Progenitor cell of endocrine pancreas (in vitro differentiated cells): ENCODE results near the gene FGD5. TPM values are rescaled to one million over a fixed set of nuclear protein-coding genes. Genes with fewer than 3 reads are reported as not detected.

ENCODE experiments used
- DNase-seq: peaks from one replicate; pipeline ENCODE4 v3.0.0; 2021; ENCODE audit warnings: low spot score; ENCODE audit not compliant: unreplicated experiment
- H3K27ac Mint-ChIP-seq: 2 replicates; pipeline ENCODE4 v1.8.0; 2021; ENCODE audit warnings: mild to moderate bottlenecking, moderate library complexity, mixed read lengths
- H3K27me3 Mint-ChIP-seq: 2 replicates; pipeline ENCODE4 v1.8.0; 2021; ENCODE audit warnings: mixed read lengths
- H3K36me3 Mint-ChIP-seq: 2 replicates; pipeline ENCODE4 v1.8.0; 2022; ENCODE audit warnings: mixed read lengths; ENCODE audit not compliant: insufficient read depth
- H3K4me1 Mint-ChIP-seq: 2 replicates; pipeline ENCODE4 v1.8.0; 2021; ENCODE audit warnings: low read depth, mixed read lengths
- H3K4me3 Mint-ChIP-seq: 2 replicates; pipeline ENCODE4 v1.8.0; 2021; ENCODE audit warnings: low read depth, mild to moderate bottlenecking, moderate library complexity, mixed read lengths
- H3K9me3 Mint-ChIP-seq: 2 replicates; pipeline ENCODE4 v1.8.0; 2021; ENCODE audit warnings: low read depth, mixed read lengths
- CTCF ChIP-seq: fragments of 200-600 bp; sonication (generic); IDR thresholded peaks from one replicate; pipeline ENCODE4 v1.5.0; 2021; ENCODE audit warnings: antibody characterized with exemption, mild to moderate bottlenecking; ENCODE audit not compliant: unreplicated experiment
- total RNA-seq: library from RNA; stranded (reverse); gene quantifications from 2 replicates; pipeline ENCODE4 v1.2.1, GENCODE V29; 2021

The FGD5 gene
- total RNA-seq, 1 donor from 2014 or later: 0.17 TPM

GRCh38 chr3:14938954-14939353 lies 120.2 kb downstream of the FGD5 start:
- no peak overlapping the region for H3K4me3 Mint-ChIP-seq

GRCh38 chr3:14941871-14942270 lies 123.1 kb downstream of the FGD5 start:
- Mint-ChIP-seq H3K4me3 (no peak overlapping the region), H3K27ac (peak overlapping the region; percentile 54), H3K36me3 (peaks cover 9% of the 10 kb centered on the region), H3K27me3 (no peaks in the 10 kb centered on the region), H3K9me3 (no peaks in the 10 kb centered on the region), H3K4me1 (peaks cover 50% of the 10 kb centered on the region)
- TF ChIP-seq CTCF: no peak
- no peak for DNase-seq

More at GRCh38 chr3:14938954-14939353, 120.2 kb downstream of the FGD5 start:
- no peak for DNase-seq
- peaks cover 62% of the 10 kb centered on the region for H3K4me1 Mint-ChIP-seq
- no peak overlapping the region for H3K27ac Mint-ChIP-seq
- peaks cover 4% of the 10 kb centered on the region for H3K36me3 Mint-ChIP-seq
- no peak for TF ChIP-seq CTCF
- H3K27me3 Mint-ChIP-seq: no peaks in the 10 kb centered on the region
- no peaks in the 10 kb centered on the region for H3K9me3 Mint-ChIP-seq

DNA sequence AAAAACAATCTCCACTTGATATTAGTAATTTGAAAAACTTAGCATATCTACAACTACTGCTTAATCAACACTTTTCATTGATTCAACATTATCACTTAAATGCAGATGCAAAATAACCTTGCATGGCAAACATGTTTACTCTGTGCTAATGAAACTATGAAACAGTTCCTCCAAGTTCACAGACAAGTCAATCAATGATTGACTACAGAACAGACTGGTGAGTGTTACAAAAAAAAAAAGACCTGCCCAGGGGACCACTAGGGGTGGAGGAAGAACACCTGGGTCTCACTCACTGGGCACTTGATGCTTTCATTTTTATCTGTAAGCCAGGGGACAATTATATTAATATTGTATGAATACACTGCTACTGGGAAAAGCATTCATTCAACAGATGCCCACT lies 124.3 kb downstream of the FGD5 start:
- Mint-ChIP-seq H3K36me3 (peaks cover 9% of the 10 kb centered on the region), H3K27me3 (no peaks in the 10 kb centered on the region), H3K4me1 (peaks cover 46% of the 10 kb centered on the region), H3K4me3 (peak overlapping the region; percentile 52), H3K9me3 (no peaks in the 10 kb centered on the region), H3K27ac (peak overlapping the region; percentile 53)
- DNase-seq: no peak
- TF ChIP-seq CTCF: peak; percentile 37

GRCh38 chr3:14946236-14946635 lies 127.5 kb downstream of the FGD5 start:
- DNase-seq: no peak
- no peak for TF ChIP-seq CTCF
- Mint-ChIP-seq H3K4me3 (peak overlapping the region; percentile 92), H3K36me3 (peaks cover 11% of the 10 kb centered on the region), H3K4me1 (peaks cover 56% of the 10 kb centered on the region), H3K27me3 (no peaks in the 10 kb centered on the region), H3K9me3 (no peaks in the 10 kb centered on the region), H3K27ac (peak overlapping the region; percentile 54)

GRCh38 chr3:14946739-14947099 lies 128.0 kb downstream of the FGD5 start:
- Mint-ChIP-seq H3K9me3 (no peaks in the 10 kb centered on the region), H3K36me3 (peaks cover 11% of the 10 kb centered on the region), H3K4me1 (peaks cover 52% of the 10 kb centered on the region), H3K27ac (peak overlapping the region; percentile 95), H3K27me3 (no peaks in the 10 kb centered on the region), H3K4me3 (peak overlapping the region; percentile 92)
- no peak for DNase-seq
- no peak for TF ChIP-seq CTCF
